GM12873 (cell line): ENCODE results near the gene RPIA.

ENCODE experiments used
- CTCF ChIP-seq: IDR thresholded peaks from 2 replicates; pipeline ENCODE4 v1.5.1; 2012; ENCODE audit warnings: low read depth, mild to moderate bottlenecking, moderate library complexity, low read length, control low read depth; ENCODE audit not compliant: insufficient read depth; ENCODE audit errors: missing control alignments

Gene RPIA

GRCh38 chr2:88698498-88699233 lies 7.2 kb downstream of the RPIA start:
- no peak for TF ChIP-seq CTCF

DNA sequence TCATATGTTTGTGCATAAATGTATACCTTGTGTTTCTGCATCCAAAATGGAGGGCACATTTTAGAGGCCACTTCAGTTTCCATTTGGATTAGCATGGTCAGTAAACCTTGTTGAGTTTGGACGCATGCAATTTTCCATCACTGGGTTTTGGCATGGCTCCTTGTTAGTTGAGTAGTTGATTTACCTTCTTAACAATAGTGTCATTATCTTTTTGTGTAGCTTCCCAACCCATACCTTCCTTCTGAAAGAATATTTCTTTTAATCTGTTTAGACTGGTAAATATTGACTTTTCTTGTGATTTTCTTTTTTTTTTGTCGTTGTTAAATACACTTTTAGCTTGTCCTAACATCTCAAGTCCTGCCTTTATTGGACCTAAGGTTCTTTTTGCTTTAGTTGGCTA lies 15.5 kb downstream of the RPIA start:
- no peak for TF ChIP-seq CTCF

- TF ChIP-seq CTCF = no peak
These were observed 17.7 kb downstream of the RPIA start for GRCh38 chr2:88709181-88709631.

- no peak for TF ChIP-seq CTCF
These were observed 19.8 kb downstream of the RPIA start for GRCh38 chr2:88711289-88711688.

- no peak for TF ChIP-seq CTCF
These were observed 20.4 kb downstream of the RPIA start for GRCh38 chr2:88711897-88712296.

- no peak for TF ChIP-seq CTCF
These were observed 21.9 kb downstream of the RPIA start for GRCh38 chr2:88713408-88713807.

DNA sequence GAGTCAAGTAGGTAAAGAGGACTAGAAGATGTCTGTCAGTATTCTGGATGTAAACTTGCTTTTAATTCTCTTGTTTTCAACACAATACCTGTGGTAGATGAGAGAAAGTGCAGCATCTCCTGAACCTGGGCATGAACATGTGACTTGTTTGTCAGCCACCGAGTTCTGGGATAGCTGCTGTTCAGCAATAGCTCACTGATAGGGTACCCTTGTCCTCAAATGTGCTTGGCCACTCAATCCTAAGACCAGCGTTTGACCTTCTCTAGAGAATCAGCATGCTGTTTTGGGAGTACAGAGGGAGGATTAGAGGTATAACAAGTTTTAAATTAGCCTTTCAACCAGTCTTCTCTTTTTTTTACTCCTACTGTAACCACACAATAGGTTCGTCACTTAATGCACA lies 23.2 kb downstream of the RPIA start:
- no peak for TF ChIP-seq CTCF

GRCh38 chr2:88720399-88720798 lies 28.9 kb downstream of the RPIA start:
- TF ChIP-seq CTCF = no peak
